22Rv1 (cell line): ENCODE data around the gene CASKIN2.

Experiments
- ZFX ChIP-seq: fragments of 450-650 bp; IDR thresholded peaks from 2 replicates; pipeline ENCODE4 v1.6.1; 2017; ENCODE audit warnings: antibody characterized with exemption, borderline replicate concordance
- TF ChIP-seq, protein P1 (sequence below): fragments of 450-650 bp; IDR thresholded peaks from 2 replicates; pipeline ENCODE4 v1.5.1; 2017; ENCODE audit warnings: mild to moderate bottlenecking

DNA sequence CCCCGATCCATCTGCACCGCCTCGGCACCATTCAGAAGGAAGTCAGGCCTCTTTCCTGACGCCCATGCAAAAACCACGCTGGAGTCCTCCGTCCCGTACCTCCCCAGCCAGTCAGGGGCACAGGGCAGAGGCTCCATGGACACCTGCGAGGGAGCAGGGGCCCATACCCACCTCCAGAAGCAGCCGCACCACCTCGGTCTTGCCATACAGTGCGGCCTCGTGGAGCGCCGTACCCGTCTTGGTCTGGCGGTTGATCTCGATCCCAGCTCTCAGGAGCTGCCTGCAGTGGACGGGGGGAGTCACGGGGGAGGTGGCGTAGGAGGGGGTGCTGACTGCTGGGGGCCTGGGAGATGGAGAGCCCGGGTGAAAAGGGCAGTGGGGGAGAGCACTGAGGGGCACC, 9.2 kb downstream of the CASKIN2 start:
- TF ChIP-seq, protein P1, sequence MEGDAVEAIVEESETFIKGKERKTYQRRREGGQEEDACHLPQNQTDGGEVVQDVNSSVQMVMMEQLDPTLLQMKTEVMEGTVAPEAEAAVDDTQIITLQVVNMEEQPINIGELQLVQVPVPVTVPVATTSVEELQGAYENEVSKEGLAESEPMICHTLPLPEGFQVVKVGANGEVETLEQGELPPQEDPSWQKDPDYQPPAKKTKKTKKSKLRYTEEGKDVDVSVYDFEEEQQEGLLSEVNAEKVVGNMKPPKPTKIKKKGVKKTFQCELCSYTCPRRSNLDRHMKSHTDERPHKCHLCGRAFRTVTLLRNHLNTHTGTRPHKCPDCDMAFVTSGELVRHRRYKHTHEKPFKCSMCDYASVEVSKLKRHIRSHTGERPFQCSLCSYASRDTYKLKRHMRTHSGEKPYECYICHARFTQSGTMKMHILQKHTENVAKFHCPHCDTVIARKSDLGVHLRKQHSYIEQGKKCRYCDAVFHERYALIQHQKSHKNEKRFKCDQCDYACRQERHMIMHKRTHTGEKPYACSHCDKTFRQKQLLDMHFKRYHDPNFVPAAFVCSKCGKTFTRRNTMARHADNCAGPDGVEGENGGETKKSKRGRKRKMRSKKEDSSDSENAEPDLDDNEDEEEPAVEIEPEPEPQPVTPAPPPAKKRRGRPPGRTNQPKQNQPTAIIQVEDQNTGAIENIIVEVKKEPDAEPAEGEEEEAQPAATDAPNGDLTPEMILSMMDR, result no peak
- TF ChIP-seq ZFX, result no peak
